ENCODE results near the gene PPP6R2.

DNA sequence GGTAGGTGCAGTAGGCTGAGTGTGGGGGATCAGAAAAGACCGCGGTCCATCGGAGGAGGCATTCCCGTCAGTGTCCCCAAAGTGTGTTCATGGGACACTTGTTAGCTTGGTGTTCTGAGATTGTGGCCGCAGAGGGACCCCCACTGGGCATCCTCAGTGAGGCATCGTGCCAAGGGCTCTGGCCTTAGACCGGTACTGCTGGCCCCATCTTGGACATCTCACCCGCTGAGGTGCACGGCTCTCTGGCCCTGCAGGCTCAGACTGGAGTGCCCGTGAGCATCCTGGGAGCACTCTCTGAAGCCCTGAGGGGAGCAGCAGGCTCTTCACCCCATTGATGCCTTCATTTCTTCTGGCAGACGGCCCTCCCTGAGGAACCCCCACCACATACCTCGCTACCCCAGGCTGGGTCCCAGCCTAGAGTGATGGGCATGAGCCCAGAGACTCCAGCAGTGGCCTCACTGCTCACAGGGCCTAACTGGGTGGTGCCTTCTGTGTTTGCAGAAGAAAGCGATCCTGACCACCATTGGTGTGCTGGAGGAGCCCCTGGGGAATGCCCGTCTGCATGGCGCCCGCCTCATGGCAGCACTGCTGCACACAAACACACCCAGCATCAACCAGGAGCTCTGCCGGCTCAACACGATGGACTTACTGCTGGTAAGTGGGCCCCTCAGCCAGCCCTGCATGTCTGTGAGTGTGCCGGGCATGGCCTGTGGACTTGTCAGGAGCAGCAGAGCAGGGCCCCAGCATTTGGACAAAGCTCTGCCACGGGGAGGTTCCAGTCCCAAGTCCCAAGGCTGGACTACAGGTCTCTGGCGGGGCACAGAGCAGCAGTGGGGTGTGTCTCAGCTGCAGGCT, 80.1 kb downstream of the PPP6R2 start:
- no peak for TF ChIP-seq EZH2 (IDR thresholded peaks at IDR 0.05; ENCODE audit: borderline replicate concordance, insufficient read depth, low read length, poor library complexity, severe bottlenecking)
- no peak for TF ChIP-seq TAF1 (IDR thresholded peaks at IDR 0.05; ENCODE audit: low read depth)

Data from neural cell (in vitro differentiated cells).